ENCODE data around the gene UMOD. TPM values are rescaled to one million over a fixed set of nuclear protein-coding genes. Genes with fewer than 3 reads are reported as not detected.

The UMOD gene
- total RNA-seq, 4 donors from 2014 or later: not detected

DNA sequence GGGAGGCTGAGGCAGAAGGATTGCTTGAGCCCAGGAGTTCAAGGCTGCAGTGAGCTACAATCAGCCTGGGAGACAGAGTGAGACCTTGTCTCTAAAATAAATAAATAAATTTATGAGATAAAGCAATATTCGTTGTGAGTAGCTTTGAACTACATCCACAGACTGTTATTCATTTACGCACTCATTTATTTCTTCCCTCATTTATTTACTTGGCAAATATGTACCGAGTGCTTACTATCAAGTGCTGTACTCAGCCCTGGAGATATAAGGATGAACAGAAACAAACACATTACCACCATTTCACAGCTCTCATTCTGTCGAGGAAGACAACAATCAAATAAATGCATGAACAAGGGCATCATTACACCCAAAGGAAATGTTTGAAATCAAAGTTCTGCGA lies 24.7 kb upstream of the UMOD start:
- 74 to 80% methylated on average over 5 of the region's 5 CpGs for WGBS, 2 donors
- TF ChIP-seq CTCF (IDR thresholded peaks at IDR 0.05): no peak
- no peak for TF ChIP-seq POLR2A (IDR thresholded peaks at IDR 0.05)
- H3K4me3 ChIP-seq (ENCODE audit: low read depth, poor library complexity, severe bottlenecking): no peak overlapping the region
- DNase-seq (ENCODE audit: low spot score in 2 of 2): no peak
- intact Hi-C loops (cut with DNase I; ENCODE audit: low total_unique reads): no loop called here

DNA sequence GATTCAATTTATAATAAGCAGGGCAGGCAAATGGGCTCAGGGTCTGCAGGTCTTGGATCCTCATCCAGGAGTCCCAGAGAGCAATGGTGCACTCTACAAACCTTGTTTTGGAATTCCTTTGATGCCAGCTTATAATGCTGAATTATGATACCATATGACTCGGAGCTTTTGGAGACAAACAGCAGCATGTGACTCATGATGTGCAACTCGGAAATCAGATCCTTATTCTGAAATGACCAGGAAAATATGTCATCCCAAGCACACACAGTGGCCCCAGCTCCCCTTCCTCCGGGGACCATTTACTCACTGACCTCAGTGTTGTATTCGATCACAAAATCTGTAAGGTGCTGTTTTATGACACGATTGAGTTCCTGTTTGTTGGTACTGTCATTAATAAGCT lies 20.2 kb upstream of the UMOD start:
- no peak overlapping the region for H3K4me3 ChIP-seq (ENCODE audit: low read depth, poor library complexity, severe bottlenecking)
- no peak for TF ChIP-seq POLR2A (IDR thresholded peaks at IDR 0.05)
- no peak for TF ChIP-seq CTCF (IDR thresholded peaks at IDR 0.05)
- intact Hi-C loops (cut with DNase I; ENCODE audit: low total_unique reads): no loop called here
- 74 to 76% methylated on average over 5 of the region's 5 CpGs for WGBS, 2 donors
- no peak for DNase-seq (ENCODE audit: low spot score in 2 of 2)

DNA sequence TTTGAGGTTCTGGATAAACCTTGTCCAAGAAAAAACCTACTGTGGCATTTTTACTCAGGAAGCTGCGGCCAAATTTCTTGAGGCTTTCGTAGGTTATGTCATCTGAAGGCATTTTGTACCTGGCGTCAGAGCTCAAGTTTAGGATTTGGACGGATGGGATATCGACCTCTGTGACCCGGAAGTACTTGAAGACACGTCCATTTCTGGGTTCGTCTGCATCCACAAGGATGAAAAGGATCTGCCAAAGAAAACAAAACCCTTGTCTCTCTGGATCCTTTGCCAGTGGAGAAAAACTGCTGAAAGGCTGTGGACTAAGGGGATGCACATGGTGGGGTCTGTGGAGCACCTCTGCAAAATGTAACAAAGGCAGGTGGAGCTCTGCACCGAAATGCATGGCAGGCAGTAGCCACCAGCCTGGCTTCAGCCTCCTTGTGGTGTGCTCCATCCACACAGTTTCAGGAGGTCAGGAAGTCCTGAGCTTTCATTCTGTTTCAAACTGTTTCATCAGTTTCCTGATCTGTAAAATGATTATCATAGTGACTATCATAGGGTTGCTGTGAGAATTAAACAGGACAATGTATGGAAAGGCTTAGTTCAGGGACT lies 17.0 kb upstream of the UMOD start:
- H3K4me3 ChIP-seq (ENCODE audit: low read depth, poor library complexity, severe bottlenecking): no peak overlapping the region
- WGBS, 2 donors: 79 to 83% methylated on average over 9 of the region's 9 CpGs
- intact Hi-C loops (cut with DNase I; ENCODE audit: low total_unique reads): no loop called here
- no peak for TF ChIP-seq POLR2A (IDR thresholded peaks at IDR 0.05)
- TF ChIP-seq CTCF (IDR thresholded peaks at IDR 0.05): no peak
- DNase-seq (ENCODE audit: low spot score in 2 of 2): no peak

- TF ChIP-seq POLR2A (IDR thresholded peaks at IDR 0.05) (no peak), CTCF (IDR thresholded peaks at IDR 0.05) (no peak)
- intact Hi-C loops (cut with DNase I; ENCODE audit: low total_unique reads): no loop called here
- 69% methylated on average over 3 of the region's 3 CpGs for WGBS, 2 donors
- DNase-seq (ENCODE audit: low spot score in 2 of 2): no peak
- H3K4me3 ChIP-seq (ENCODE audit: low read depth, poor library complexity, severe bottlenecking): no peak overlapping the region
These were observed 11.5 kb upstream of the UMOD start for GRCh38 chr16:20364051-20364450.

DNA sequence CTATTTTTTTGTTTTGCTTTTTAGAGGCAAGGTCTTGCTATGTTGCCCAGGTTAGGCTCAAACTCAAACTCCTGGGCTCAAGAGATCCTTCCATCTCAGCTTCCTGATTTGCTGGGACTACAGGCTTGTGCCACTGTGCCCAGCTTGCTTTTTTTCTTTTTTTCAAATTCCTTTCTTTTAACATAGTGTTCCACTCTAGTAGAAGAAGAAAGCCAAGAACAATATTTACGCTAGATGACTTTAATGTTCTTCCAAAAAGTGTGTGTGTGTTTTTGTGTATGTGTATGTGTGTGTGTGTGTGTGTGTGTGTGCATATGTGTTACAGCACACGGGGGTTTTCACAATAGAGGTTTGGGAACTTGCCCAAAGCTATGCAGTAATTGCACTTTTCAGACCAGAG lies 10.7 kb upstream of the UMOD start:
- no peak for DNase-seq (ENCODE audit: low spot score in 2 of 2)
- 41 to 57% methylated on average over 2 of the region's 2 CpGs for WGBS, 2 donors
- intact Hi-C loops (cut with DNase I; ENCODE audit: low total_unique reads): no loop called here
- TF ChIP-seq CTCF (IDR thresholded peaks at IDR 0.05) (no peak), POLR2A (IDR thresholded peaks at IDR 0.05) (no peak)
- H3K4me3 ChIP-seq (ENCODE audit: low read depth, poor library complexity, severe bottlenecking): no peak overlapping the region

GRCh38 chr16:20359997-20360396 lies 7.5 kb upstream of the UMOD start:
- intact Hi-C loops (cut with DNase I; ENCODE audit: low total_unique reads): no loop called here
- whole genome bisulfite sequencing, 2 donors: 47 to 71% methylated on average over 2 of the region's 2 CpGs

More at GRCh38 chr16:20359997-20360396, 7.5 kb upstream of the UMOD start:
- TF ChIP-seq CTCF (IDR thresholded peaks at IDR 0.05): no peak
- no peak for TF ChIP-seq POLR2A (IDR thresholded peaks at IDR 0.05)
- no peak for DNase-seq (ENCODE audit: low spot score in 2 of 2)
- H3K4me3 ChIP-seq (ENCODE audit: low read depth, poor library complexity, severe bottlenecking): no peak overlapping the region
